Measurements from ENCODE around the gene BTNL9.

DNA sequence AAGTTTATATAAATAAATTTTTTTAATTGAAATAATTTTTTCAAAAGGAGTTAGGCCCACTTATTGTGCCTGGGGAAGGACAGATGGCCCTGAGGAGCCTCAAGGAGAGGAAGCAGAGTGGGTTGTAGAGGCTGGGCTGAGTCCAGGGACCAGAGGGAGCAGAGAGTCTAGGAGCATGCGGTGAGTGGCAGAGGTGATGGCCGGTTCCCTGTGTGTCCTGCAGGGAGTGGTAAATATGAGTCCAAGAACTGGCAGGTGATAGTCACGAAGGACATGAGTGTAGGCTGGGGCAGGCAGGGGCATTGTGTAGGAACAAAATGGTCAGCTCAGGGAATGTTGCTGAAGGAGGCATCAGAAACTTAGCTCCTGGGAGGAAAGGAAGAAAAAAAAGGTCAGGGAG lies 8.3 kb upstream of the BTNL9 start:
- TF ChIP-seq, protein P1, sequence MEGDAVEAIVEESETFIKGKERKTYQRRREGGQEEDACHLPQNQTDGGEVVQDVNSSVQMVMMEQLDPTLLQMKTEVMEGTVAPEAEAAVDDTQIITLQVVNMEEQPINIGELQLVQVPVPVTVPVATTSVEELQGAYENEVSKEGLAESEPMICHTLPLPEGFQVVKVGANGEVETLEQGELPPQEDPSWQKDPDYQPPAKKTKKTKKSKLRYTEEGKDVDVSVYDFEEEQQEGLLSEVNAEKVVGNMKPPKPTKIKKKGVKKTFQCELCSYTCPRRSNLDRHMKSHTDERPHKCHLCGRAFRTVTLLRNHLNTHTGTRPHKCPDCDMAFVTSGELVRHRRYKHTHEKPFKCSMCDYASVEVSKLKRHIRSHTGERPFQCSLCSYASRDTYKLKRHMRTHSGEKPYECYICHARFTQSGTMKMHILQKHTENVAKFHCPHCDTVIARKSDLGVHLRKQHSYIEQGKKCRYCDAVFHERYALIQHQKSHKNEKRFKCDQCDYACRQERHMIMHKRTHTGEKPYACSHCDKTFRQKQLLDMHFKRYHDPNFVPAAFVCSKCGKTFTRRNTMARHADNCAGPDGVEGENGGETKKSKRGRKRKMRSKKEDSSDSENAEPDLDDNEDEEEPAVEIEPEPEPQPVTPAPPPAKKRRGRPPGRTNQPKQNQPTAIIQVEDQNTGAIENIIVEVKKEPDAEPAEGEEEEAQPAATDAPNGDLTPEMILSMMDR (conservative IDR thresholded peaks at IDR 0.05; ENCODE audit: low read depth, low read length): no peak
- TF ChIP-seq EZH2 (IDR thresholded peaks at IDR 0.05; ENCODE audit: borderline replicate concordance, low read depth, low read length, poor library complexity, severe bottlenecking): no peak

Data from A673 (cell line).